Neutrophil (primary cell): ENCODE data around the gene OFD1.

ENCODE experiments used
- H3K27ac ChIP-seq: fragments of 200-600 bp; sonication (generic); 2 replicates; pipeline ENCODE4 v1.5.1; 2016; ENCODE audit warnings: mild to moderate bottlenecking, moderate library complexity
- H3K27me3 ChIP-seq: fragments of 200-600 bp; sonication (generic); 2 replicates; pipeline ENCODE4 v1.6.0; 2016; ENCODE audit warnings: mild to moderate bottlenecking
- H3K36me3 ChIP-seq: fragments of 200-600 bp; sonication (generic); 2 replicates; pipeline ENCODE4 v1.5.1; 2017
- H3K4me1 ChIP-seq, 2 experiments: fragments of 200-600 bp in 1 of 2; sonication (generic) in 1 of 2; 1 replicate in 1 of 2; 2 replicates in 1 of 2; pipeline versions ENCODE4 v1.5.1 to v1.6.1; 2013 to 2016; ENCODE audit warnings: low read depth in 1 of 2, low read length in 1 of 2, mild to moderate bottlenecking in 1 of 2, moderate library complexity in 1 of 2; ENCODE audit not compliant: control insufficient read depth in 1 of 2, insufficient read depth in 1 of 2
- H3K4me3 ChIP-seq, 2 experiments: fragments of 200-600 bp in 1 of 2; sonication (generic) in 1 of 2; 1 replicate in 1 of 2; 2 replicates in 1 of 2; pipeline ENCODE4 v1.5.1; 2013 to 2016; ENCODE audit warnings: low read depth in 1 of 2, low read length in 1 of 2, mild to moderate bottlenecking in 1 of 2, moderate library complexity in 1 of 2
- H3K9me3 ChIP-seq: fragments of 200-600 bp; sonication (generic); 2 replicates; pipeline ENCODE4 v1.5.1; 2016
- CTCF ChIP-seq: fragments of 200-600 bp; sonication (generic); IDR thresholded peaks from 2 replicates; pipeline ENCODE4 v1.5.1; 2016; ENCODE audit warnings: antibody characterized with exemption

Gene OFD1, protein sequence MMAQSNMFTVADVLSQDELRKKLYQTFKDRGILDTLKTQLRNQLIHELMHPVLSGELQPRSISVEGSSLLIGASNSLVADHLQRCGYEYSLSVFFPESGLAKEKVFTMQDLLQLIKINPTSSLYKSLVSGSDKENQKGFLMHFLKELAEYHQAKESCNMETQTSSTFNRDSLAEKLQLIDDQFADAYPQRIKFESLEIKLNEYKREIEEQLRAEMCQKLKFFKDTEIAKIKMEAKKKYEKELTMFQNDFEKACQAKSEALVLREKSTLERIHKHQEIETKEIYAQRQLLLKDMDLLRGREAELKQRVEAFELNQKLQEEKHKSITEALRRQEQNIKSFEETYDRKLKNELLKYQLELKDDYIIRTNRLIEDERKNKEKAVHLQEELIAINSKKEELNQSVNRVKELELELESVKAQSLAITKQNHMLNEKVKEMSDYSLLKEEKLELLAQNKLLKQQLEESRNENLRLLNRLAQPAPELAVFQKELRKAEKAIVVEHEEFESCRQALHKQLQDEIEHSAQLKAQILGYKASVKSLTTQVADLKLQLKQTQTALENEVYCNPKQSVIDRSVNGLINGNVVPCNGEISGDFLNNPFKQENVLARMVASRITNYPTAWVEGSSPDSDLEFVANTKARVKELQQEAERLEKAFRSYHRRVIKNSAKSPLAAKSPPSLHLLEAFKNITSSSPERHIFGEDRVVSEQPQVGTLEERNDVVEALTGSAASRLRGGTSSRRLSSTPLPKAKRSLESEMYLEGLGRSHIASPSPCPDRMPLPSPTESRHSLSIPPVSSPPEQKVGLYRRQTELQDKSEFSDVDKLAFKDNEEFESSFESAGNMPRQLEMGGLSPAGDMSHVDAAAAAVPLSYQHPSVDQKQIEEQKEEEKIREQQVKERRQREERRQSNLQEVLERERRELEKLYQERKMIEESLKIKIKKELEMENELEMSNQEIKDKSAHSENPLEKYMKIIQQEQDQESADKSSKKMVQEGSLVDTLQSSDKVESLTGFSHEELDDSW

GRCh38 chrX:13734278-13735172 is at the start of gene OFD1, which contains the start of gene TRAPPC2:
TSS of gene OFD1 (plus strand) at chrX:13734748. CDS start at chrX:13735072, 324 bp downstream.
TSS of gene TRAPPC2 (minus strand) at chrX:13734620. CDS start at chrX:13719963, 14,657 bp downstream.
- H3K4me3 ChIP-seq, result peak within 1 kb of the TSS; percentile 73 to 74
- no peaks in the 10 kb centered on the region for H3K27me3 ChIP-seq
- TF ChIP-seq CTCF, result no peak
- H3K4me1 ChIP-seq, result peaks cover 19 to 33% of the 10 kb centered on the region in 2 experiments
- H3K27ac ChIP-seq, result peak within 1 kb of the TSS; percentile 86
- no peaks in the 10 kb centered on the region for H3K36me3 ChIP-seq
- H3K9me3 ChIP-seq, result no peaks in the 10 kb centered on the region

DNA sequence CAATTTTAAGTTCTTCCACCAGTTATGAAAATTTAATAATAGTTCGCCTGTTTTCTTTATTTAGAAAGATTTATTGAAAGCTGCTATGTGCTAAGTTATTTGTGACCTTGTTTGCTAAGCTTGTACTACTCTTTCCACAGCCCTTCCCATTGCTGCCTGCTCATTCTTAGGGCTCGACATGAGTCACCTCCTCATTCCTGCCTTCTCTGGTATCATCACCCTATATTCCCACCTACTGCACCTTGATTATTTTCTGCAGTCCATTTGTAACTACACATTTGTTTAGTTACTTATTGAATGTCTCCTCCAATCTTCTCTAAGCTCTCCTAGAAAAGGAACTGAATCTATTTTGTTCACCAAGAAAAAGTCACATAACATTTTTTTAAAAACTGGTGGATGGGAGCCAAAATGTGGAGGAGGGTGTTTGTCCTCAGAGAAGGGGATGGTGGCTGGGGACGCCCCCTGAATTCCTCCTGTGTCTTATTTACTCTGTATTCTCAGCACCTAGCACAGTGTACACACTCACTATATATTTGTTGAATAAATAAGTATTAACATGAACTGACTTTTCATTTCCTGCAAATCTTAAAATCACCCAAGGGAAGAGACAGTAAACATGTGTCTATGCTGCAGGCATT is 49.3 kb upstream of the OFD1 start:
- TF ChIP-seq CTCF, result no peak
- no peaks in the 10 kb centered on the region for H3K27me3 ChIP-seq
- H3K27ac ChIP-seq, result no peak overlapping the region
- H3K36me3 ChIP-seq, result no peaks in the 10 kb centered on the region
- no peaks in the 10 kb centered on the region for H3K9me3 ChIP-seq
- no peak overlapping the region for H3K4me3 ChIP-seq
- H3K4me1 ChIP-seq, result peaks cover 3 to 17% of the 10 kb centered on the region in 2 experiments

DNA sequence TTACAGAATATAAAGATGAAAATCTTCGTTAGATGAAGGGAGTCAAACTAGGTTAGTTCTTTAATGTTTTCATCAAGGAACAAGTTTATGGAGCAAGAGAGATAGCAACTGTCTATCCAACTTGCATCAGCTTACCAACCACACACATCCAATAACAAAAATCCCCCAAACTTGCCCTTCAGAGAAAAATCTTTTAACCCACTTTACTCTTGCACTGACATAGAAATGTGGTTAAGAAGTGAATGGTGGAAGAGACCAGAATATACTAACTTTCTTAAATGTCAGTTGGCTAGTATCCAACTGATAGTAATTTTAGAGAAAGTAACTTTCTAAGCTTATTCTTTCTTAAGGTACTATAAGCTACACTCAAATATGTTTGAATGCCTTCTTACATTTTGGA is 47.3 kb upstream of the OFD1 start:
- H3K9me3 ChIP-seq, result no peaks in the 10 kb centered on the region
- no peaks in the 10 kb centered on the region for H3K36me3 ChIP-seq
- H3K4me3 ChIP-seq, result no peak overlapping the region
- no peak for TF ChIP-seq CTCF
- H3K4me1 ChIP-seq, result peaks cover 3 to 23% of the 10 kb centered on the region in 2 experiments
- no peak overlapping the region for H3K27ac ChIP-seq
- H3K27me3 ChIP-seq, result no peaks in the 10 kb centered on the region

GRCh38 chrX:13688384-13688957 is 46.1 kb upstream of the OFD1 start:
- no peaks in the 10 kb centered on the region for H3K9me3 ChIP-seq
- peak overlapping the region; percentile 85 for H3K27ac ChIP-seq
- TF ChIP-seq CTCF, result no peak
- no peaks in the 10 kb centered on the region for H3K27me3 ChIP-seq
- H3K4me1 ChIP-seq, result peaks cover 12 to 30% of the 10 kb centered on the region in 2 experiments
- peak overlapping the region; percentile 75 to 84 for H3K4me3 ChIP-seq
- H3K36me3 ChIP-seq, result no peaks in the 10 kb centered on the region
